NCI-H1417 treated with DMSO at 0.1 percent for 48 hours (cell line): ENCODE results near the gene ESPNL.
"Not testable (repeated sequence)": the region's sequence is repeated elsewhere in the genome, so short reads cannot be mapped to it uniquely, and the experiment has no call there.

Experiments
- DNase-seq: peaks from one replicate; lab custom pipeline; 2025; lab: John Stamatoyannopoulos, UW

The ESPNL gene

GRCh38 chr2:238100049-238100820, at the start of gene ESPNL:
Gene ESPNL, plus strand, starts transcription at chr2:238100340. Its CDS starts 80 bp downstream, at chr2:238100420.
- no peak for DNase-seq

- DNase-seq: no peak
Measured at GRCh38 chr2:238053191-238053776, 46.9 kb upstream of the ESPNL start.

- no peak for DNase-seq
Measured at GRCh38 chr2:238055841-238056240, 44.3 kb upstream of the ESPNL start.

- DNase-seq: not testable (repeated sequence)
Measured at GRCh38 chr2:238057696-238058575, 42.2 kb upstream of the ESPNL start.

GRCh38 chr2:238059505-238059904, 40.6 kb upstream of the ESPNL start:
- DNase-seq: no peak

- DNase-seq: no peak
Measured at GRCh38 chr2:238060096-238060541, 40.0 kb upstream of the ESPNL start.

GRCh38 chr2:238060542-238061314, 39.4 kb upstream of the ESPNL start, which contains the start of gene SCLY:
Gene SCLY, plus strand, starts transcription at chr2:238061001. Its CDS starts 54 bp downstream, at chr2:238061055.
- peak; percentile 81 for DNase-seq

GRCh38 chr2:238061315-238062202, 38.6 kb upstream of the ESPNL start:
- no peak for DNase-seq

- DNase-seq: no peak
Measured at GRCh38 chr2:238063414-238064189, 36.5 kb upstream of the ESPNL start.

GRCh38 chr2:238064376-238064775, 35.8 kb upstream of the ESPNL start:
- DNase-seq: no peak

- no peak for DNase-seq
Measured at GRCh38 chr2:238065071-238065846, 34.9 kb upstream of the ESPNL start.

GRCh38 chr2:238066218-238066617, 33.9 kb upstream of the ESPNL start:
- DNase-seq: no peak

- DNase-seq: not testable (repeated sequence)
Measured at GRCh38 chr2:238066718-238067117, 33.4 kb upstream of the ESPNL start.

- no peak for DNase-seq
Measured at GRCh38 chr2:238067939-238068338, 32.2 kb upstream of the ESPNL start.

GRCh38 chr2:238069021-238069709, 31.0 kb upstream of the ESPNL start:
- DNase-seq: no peak

GRCh38 chr2:238069877-238070276, 30.3 kb upstream of the ESPNL start:
- DNase-seq: no peak

GRCh38 chr2:238075397-238075796, 24.7 kb upstream of the ESPNL start:
- DNase-seq: no peak

GRCh38 chr2:238077292-238077691, 22.8 kb upstream of the ESPNL start:
- DNase-seq: no peak
